Right lung (tissue), 5 donors: ENCODE results near the gene PRF1. TPM values are rescaled to one million over a fixed set of nuclear protein-coding genes. Genes with fewer than 3 reads are reported as not detected.
"Not testable (repeated sequence)": the region's sequence is repeated elsewhere in the genome, so short reads cannot be mapped to it uniquely, and the experiment has no call there.

Experiments
- DNase-seq, 2 donors: peaks; one replicate each; pipeline ENCODE4 v3.0.0-alpha.2; 2013
- polyA plus RNA-seq, 5 donors: library from polyadenylated mRNA; unstranded; fragments of 120-200 nt; gene quantifications; one replicate each; pipeline versions ENCODE4 v1.2.1 to v1.2.3, GENCODE V29; 2013; ENCODE audit warnings: inconsistent platforms in 1 of 5, low replicate concordance in 1 of 5; ENCODE audit not compliant: insufficient read length in 5 of 5, insufficient read depth in 1 of 5

The PRF1 gene
- polyA plus RNA-seq, 5 donors = 2.6 to 5.2 (median 3.0) TPM

DNA sequence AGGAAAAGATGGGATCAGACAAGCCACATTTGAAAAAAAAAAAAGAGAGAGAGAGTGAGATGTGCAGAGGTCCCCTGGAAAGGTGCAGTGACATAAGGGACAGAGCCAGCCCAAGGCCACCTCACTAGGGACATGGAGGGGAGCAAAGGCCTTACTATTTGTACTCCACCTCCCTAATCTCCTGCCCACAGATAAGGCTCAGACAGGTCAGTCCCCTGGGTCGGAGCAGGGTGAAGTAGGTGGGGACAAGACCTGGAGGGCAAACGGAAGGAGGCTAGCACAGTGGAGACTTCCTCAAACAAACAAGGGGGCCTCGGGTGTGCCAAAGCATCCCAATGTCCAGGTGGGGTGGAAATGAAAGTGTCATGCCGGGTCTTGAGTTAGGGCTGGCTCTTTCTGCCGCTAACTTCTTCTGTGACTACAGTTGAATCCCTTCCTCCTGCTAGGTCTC is 7.0 kb downstream of the PRF1 start:
- DNase-seq = no peak

DNA sequence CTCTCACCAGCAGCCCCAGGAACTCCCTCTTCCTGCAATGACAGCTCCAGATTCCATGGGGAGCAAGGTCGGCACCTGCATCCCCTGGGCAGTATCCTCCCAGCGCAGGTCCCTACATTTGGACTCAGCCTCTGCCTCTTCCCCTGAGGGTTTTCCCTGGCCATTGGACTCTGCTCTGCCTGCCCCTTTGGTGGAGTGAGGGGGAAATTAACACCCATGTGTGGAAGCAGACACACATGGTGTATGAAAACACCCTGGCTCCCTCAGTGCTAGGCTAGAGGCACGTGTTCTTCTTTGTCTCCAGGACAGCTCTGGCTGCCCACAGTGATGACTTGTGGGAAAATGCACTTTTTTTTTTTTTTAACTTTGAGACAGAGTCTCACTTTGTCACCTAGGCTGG is 8.4 kb downstream of the PRF1 start:
- DNase-seq = no peak

DNA sequence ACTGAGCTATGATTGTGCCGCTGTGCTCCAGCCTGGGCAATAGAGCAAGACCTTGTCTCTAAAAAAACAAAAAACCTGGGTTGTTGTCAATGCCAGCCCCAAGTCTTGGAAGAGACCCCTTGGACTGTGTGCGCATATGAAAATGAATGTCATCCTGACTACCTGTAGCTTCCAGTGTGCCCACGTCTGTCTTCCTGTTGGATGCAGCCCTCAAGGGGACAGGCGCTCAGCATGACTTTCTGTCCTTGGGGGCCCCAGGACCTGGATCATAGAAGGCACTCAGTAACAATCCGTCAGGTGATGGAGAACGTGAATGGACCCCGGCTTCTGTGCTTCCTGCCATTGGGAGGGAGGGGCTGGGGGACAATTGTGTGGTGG is 9.0 kb downstream of the PRF1 start:
- no peak for DNase-seq

DNA sequence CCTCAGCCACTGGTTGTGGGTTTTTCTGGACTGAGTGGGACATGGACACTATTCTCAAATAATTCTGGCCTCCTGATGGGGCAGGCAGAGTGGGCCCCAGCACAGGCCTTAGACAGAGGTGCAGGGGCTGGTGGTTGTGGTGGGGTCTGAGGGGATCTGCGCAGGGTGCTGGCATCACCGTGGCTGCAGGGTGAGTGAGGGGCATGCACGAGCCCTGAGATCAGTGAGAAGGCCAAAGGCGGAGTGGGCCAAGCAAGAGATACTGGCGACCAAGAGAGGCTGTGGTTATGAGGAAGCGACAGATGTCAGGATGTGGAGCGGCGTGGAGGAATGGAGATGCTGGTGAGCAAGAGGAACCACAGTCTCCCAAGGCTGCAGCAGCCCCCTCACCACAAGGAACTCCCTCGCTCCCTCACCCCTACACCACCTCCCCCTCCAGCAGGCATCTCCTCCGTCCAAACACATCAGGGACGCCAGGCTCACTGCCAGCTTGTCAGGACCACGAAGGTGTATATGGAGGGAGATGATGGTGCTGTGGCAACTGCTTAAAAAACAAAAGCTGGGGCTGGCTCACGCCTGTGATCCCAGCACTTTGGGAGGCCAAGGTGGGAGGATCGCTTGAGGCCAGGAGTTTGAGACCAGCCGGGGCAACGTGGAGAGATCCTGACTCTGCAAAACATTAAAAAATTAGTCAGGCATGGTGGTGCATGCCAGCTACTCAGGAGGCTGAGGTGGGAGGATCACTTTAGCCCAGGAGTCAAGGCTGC is 9.6 kb downstream of the PRF1 start:
- DNase-seq = no peak

DNA sequence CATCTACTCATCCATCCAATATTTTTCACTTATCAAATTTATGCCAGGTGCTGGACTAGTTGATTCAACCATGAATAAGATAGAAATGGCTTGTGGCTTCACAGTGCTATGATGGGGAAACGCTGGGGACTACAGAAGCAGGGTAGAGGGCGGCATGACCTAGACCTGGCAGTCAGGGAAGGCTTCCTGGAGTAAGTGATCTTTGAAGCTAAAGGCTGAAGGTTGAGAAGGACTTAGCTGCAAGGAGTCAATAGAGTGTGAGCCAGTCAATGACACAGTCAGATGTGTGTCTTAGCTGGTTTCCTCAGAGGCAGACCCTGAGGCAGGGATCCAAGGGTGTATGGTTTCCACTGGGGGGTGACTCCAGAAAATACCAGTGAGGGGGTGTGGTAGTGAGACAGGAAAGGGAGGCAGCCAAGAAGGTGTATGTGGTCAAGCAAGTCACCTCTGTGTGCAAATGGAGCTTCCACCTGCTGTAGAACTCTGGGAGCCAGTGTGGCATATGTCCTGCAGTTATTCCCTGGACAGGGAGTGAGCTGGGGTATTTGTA is 10.3 kb downstream of the PRF1 start:
- no peak for DNase-seq

DNA sequence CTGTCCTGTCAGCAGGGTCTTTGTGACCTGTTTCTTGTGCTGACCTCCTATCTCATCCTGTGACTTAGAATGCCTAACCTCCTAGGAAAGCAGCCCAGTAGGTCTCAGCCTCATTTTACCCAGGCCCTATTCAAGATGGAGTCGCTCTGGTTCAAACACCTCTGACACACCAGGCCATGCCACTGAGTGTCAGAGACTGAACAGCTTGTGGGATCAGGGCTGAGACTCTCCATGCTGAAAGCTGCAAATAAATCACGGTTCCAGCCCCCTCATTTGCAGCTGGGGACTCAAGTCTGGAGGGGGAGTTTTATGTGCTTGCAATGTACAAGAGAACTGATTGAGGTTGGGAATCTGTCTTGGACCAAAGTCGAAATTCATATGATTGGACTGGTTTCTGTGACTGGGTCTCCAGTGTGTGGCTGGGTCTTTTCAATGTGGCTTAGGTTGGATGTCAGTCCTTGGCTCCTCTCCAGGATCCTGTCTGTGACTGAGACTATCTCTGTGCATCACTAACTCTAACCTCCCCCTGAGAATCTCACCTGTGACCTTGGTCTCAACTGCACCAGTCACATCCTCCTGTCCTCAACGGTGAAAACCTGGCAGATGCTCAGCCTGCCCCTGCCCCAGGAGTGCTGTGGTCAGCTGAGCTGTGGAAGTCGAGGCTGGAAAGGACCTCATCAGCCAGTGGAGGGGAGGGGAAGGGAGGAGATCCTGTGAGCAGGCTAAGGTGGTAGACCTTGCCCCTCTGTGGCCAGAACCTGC is 11.7 kb downstream of the PRF1 start:
- no peak for DNase-seq

DNA sequence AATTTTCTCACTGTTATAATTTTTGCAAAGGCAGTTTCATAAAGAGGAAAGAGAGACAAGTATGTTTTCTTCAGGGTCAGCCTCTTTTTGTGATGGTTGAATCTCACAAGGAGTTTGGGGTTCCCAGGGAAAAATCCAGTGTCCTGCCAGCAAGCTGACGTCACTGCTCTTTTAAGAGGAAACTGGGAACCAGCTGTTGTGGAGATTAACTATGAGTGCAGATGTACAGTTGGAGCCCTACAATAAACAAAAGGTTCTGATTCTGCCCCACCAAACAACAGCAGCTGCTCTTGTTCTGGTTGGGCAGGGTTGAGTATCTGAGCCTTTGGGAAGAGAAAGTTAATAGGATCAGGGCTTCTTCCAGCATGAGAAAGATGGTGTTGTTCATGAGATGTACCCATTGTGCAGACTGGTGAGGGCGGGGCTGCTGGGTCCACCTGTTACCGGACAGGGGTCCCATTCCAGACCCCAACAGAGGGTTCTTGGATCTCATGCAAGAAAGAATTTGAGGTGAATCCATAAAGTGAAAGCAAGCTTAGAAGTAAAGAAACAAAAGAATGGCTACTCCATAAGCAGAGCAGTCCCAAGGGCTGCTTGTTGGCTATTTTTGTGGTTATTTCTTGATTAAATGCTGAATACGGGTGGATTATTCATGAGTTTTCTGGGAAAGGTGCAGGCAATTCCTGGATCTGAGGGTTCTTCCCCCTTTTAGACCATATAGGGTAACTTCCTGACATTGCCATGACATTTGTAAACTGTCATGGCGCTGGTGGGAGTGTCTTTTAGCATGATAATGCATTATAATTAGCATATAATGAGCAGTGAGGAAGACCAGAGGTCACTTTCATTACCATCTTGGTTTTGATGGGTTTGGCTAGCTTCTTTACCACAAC is 12.5 kb downstream of the PRF1 start:
- peak; percentile 88 to 92 for DNase-seq

DNA sequence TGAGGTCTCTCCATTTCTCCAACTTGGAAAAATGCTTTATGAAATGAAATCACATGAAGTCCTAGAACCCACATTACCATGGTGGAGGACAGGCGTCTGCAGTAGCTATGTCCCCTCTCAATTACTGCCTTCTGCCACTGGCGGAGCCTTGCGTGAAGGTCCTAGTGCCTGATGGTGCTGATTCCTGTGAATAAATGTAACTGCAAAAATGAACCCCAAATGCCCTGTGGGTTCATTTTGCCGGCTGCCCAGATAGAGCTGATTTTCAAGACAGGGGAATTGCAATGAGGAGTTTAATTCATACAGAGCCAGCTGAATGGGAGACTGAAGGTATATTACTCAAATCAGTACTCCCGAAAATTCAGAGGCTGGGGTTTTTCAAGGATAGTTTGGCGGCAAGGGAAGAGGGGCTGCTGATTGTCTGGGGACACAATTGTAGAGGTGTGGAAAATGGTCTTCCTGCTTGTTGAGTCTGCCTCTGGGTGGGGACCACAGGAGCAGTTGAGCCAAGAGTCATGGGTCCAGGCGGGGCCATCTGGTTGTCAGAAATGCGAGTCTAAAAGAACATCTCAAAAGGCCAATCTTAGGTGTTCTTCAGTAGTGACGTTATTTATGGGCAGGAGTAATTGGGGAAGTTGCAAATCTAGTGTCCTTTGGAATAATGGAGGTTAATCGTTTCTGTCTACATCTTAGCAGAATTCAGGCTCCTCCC is 13.5 kb downstream of the PRF1 start:
- no peak for DNase-seq

DNA sequence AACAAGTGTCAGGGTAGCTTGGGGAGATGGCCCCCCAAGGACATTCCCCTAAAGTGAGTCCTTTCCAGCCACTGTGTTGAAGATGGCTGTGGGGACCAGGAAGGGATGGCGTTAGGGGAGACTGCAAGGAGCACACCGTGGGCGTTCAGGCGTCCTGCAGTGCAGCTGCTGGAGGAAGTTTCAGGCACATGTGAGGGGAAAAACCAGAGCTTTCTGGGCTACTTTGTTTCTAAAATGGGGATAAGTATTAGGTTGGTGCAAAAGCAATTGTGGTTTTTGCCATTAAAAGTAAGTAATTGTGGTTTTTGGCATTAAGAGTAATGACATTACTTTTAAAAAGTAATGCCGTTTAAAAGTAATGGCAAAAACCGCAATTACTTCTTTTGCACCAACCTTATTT is 14.3 kb downstream of the PRF1 start:
- no peak for DNase-seq

DNA sequence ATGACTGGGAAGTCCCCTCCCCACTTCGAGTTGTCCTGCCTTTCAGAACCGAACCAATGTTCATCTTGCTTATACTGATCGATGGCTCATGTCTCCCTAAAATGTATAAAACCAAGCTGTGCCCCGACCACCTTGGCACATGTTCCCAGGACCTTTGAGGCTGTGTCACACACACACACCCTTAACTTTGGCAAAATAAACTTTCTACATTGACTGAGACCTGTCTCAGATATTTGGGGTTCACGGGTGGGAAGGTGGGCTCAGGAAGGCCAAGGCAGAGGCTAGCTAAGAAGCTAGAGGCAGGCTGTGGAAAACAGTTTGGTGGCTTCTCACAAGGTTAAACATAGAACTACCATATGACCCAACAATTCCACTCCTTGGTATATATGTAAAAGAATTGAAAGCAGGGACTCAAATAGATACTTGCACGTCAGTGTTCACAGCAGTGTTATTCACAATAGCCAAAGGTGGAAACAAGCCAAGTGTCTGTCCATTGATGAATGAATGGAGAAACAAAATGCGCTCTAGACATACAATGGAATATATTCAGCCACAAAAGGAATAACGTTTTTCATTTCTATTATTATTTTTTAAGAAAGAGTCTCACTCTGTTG is 15.4 kb downstream of the PRF1 start:
- no peak for DNase-seq

DNA sequence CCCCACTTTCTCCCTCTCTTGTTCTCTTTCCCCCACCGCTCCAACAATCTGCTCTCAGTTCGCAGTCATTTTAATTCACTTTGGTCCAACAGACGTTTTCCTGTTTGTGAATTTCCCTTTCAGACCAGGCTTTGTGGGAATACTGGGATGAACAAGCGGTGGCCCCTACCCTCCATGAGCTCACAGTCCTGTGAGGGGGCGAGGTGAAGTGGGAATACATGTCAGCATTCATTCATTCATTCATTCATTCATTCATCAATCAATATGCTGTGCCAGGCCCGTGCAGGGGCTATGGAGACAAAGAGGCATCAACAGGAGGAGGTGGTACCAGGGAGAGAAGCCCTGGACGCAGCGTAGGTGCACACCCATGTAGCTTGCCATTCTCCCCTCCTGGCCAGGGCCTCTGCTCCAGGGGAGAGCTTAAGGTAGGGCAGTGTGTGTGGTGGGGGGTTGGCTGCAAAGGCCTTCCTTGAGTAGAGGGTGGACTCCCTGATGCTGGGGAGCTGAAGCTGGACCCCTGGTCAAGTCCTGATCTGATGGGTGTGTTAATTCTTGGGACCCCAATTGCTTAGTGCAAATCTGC is 16.1 kb downstream of the PRF1 start:
- no peak for DNase-seq

DNA sequence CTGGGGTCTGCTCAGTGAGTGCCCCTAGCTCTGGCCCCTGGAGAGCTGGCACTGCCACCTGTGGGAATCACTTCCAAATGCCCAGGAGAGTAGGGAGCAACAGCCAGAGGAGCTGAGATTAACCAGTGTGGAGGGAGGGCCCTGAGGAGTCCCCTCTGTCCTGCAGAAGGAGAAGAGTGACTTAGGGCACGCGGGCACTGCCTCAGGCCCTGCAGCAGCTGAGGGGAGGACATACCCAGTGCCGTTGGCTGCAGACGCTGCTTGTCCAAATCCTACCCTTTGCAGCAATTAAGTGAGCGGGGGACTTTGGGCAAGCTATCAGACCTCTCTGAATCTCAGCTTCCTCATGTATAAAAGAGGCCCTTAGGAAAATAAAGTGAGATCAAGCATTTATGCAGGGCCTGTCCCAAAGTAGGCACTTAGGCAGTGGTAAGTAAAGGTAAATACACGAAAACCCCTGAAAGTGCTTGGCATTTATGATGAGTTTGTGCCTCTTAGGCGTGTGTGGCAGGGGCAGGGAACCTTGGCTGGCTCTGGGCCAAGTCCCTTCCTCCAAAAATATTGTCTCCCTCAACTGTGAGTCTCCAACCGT is 16.9 kb downstream of the PRF1 start:
- no peak for DNase-seq

DNA sequence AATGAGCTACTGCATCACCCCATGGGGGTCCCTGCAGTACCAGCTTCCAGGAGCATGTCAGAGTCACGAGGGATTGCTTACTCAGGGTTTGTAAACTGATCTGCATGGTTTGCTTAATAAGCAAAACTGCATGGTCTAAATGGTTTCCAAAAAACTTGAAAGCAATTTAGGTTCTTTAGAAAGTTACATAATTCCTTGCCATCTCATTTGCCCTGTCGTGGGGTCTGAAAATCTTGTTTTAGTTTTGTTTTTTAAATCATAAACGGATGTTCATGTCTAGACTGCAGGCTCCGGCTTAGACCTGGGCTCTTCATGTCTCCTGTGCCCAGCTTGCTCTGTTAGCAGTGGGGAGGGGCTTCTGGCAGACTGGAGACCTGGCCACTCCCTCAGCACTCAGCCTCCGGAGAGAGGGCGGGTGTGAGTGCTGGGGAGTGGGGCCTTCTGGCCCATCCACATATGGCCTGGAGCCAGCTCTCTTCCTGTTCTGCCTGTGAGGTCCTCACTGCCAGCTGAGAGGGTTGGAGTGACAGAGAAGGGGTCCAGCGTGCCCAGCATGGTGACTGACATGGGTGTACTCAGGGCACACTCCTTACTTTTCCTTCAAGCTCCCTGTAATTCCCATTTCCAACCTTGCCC is 17.5 kb downstream of the PRF1 start:
- DNase-seq = peak; percentile 87 to 89

DNA sequence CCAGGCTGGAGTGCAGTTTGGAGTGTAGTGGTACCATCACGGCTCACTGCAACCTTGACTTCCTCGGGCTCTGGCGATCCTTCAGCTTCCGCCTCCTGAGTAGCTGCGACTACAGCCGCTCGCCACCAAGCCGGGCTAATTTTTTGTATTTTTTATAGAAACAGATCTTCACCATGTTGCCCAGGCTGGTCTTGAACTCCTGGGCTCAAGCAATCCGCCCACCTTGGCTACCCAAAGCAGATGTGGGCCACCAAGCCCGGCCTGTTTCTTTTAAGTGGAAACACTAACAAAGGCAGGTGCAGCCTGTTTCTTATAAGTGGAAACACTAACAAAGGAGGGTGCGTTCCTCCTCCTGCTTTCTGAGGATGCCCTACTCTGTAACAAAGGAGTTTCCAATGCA is 18.2 kb downstream of the PRF1 start:
- no peak for DNase-seq

DNA sequence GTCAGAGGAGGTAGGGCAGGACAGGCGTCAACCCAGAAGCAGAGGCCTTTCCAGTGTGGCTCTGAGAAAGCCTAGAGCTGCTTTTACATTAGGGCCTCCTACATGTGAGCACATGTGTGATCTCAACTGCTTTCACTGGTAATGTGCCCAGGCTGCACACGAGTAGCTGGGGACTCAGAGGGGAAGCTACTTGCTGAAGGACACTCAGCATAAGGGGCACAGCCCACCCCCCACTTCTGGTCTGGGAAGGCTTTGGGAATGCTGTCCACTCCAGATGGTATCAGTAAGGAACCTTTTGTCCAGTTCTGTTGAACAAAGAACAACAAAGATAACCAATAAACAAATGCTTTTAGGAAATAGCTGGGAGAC is 18.9 kb downstream of the PRF1 start:
- DNase-seq = no peak

DNA sequence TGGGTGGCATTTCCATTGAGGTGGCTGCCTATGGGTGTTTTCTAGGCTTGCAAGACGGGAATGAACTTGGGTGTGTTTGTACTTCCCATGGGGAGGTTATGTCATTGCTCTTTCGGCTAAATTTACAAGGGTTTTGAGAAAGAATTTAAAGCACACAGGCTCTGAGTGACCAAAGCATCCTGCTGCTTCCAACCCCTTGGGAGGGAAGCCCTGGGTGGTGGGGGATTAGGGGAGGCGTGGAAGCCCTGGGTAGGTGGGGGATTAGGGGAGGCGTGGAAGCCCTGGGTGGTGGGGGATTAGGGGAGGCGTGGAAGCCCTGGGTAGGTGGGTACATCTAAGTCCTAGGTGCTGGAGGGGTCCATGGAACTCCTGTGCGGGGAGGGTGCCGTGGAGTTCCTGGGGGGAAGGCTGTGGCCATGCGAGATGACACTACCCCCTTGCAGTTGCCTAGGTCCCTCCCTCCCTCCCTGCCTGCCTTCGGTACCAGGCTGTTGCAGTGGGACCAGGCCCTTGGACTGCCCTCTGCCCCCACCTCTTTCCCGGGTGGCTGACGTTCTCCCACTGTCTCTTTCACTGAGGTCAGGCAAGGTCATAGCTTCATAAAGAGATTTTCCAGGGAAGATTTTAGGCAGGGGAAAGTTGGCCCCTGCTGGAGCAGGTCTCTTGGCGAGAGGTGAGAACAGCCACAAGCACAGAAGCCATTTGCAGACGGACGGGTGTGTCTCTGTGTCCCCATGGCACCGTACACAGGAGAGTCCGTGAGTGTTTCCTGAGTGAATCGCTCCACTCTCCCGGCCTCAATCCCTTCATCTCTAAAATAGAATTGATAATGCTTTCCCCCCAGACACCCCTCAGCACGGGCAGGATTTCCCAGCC is 19.5 kb downstream of the PRF1 start:
- no peak for DNase-seq

DNA sequence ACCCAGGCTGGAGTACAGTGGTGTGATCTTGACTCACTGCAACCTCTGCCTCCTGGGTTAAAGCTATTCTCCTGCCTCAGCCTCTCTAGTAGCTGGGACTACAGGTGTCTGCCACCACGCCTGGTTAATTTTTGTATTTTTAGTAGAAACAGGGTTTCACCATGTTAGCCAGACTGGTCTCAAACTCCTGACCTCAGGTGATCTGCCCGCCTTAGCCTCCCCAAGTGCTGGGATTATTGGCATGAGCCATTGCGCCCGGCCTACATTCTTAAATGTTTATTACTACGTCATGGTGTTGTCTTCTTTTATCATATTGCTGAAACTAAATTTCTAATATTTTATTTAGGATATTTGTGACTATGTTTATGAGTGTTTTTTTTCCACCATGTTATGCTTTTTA is 21.4 kb downstream of the PRF1 start:
- not testable (repeated sequence) for DNase-seq

DNA sequence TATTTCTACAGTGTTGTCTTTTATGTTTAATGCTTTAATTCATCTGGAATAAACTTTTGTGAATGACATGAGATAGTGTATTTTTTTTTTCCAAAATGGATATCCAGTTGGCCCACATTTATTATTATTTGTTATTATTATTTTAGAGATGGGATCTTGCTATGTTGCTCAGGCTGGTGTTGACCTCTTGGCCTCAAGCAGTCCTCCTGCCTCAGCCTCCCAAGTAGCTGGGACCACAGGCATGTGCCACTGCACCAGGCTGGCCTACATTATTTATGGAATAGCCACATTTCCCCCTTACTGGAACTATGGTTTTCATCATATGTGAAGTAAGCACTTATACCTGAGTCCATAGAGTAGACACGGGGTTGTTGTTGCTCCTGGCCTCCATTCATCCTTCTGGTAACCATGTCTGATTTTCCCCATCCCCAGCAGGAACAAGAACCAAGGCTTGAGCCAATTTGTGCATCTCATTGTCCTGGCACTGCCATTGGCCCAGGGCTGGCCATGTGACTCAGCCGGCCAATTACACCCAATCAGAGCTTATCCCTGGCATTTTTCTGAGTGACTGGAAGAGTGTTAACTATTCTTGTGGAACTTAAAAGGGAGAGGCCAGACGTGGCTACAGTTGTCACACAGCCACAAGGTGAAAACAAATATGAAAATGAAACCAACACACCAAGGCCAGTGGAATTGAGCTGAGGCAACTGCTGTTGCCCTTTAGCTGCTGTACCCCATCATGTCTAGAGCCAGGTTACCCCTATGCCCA is 23.1 kb downstream of the PRF1 start:
- DNase-seq = no peak
